GM12865 (cell line): Measurements from ENCODE around the gene EIF4G3.

Source experiments
- DNase-seq: peaks from one replicate; pipeline ENCODE4 v3.0.0; 2010; ENCODE audit warnings: low read depth
- H3K4me3 ChIP-seq: 2 replicates; pipeline ENCODE4 v1.5.1; 2011; ENCODE audit warnings: mild to moderate bottlenecking, low read depth, low read length, control low read depth
- TF ChIP-seq, protein P1 (sequence below): IDR thresholded peaks from 2 replicates; pipeline ENCODE4 v1.5.1; 2011; ENCODE audit warnings: low read length, control low read depth, low read depth, inconsistent platforms; ENCODE audit not compliant: insufficient read depth; ENCODE audit errors: missing control alignments

Gene EIF4G3

GRCh38 chr1:21003281-21004045, 173.2 kb downstream of the EIF4G3 start:
- TF ChIP-seq, protein P1, sequence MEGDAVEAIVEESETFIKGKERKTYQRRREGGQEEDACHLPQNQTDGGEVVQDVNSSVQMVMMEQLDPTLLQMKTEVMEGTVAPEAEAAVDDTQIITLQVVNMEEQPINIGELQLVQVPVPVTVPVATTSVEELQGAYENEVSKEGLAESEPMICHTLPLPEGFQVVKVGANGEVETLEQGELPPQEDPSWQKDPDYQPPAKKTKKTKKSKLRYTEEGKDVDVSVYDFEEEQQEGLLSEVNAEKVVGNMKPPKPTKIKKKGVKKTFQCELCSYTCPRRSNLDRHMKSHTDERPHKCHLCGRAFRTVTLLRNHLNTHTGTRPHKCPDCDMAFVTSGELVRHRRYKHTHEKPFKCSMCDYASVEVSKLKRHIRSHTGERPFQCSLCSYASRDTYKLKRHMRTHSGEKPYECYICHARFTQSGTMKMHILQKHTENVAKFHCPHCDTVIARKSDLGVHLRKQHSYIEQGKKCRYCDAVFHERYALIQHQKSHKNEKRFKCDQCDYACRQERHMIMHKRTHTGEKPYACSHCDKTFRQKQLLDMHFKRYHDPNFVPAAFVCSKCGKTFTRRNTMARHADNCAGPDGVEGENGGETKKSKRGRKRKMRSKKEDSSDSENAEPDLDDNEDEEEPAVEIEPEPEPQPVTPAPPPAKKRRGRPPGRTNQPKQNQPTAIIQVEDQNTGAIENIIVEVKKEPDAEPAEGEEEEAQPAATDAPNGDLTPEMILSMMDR: no peak
- DNase-seq: no peak
- no peak overlapping the region for H3K4me3 ChIP-seq

GRCh38 chr1:21001042-21001441, 175.7 kb downstream of the EIF4G3 start:
- no peak overlapping the region for H3K4me3 ChIP-seq
- DNase-seq: no peak
- TF ChIP-seq, protein P1: no peak

DNA sequence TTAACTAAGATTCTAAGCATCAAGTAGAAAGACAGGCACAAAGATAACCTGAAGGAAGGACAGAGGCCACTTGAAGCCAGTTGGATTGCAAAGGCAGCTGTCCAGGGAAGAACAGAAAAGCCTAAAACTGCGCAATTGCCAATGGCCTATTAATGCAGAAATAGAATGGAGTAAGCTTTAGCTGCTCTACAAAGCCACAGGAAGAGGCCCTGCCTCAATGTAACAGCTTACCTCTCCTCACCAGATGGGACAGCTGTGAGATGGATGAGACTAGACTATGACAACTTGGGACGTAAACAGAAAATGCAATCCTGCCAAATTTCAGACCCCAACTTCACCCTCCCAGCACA, 176.5 kb downstream of the EIF4G3 start:
- TF ChIP-seq, protein P1: no peak
- no peak overlapping the region for H3K4me3 ChIP-seq
- DNase-seq: no peak

GRCh38 chr1:20999525-21000244, 177.0 kb downstream of the EIF4G3 start:
- DNase-seq: no peak
- TF ChIP-seq, protein P1: no peak
- H3K4me3 ChIP-seq: no peak overlapping the region

DNA sequence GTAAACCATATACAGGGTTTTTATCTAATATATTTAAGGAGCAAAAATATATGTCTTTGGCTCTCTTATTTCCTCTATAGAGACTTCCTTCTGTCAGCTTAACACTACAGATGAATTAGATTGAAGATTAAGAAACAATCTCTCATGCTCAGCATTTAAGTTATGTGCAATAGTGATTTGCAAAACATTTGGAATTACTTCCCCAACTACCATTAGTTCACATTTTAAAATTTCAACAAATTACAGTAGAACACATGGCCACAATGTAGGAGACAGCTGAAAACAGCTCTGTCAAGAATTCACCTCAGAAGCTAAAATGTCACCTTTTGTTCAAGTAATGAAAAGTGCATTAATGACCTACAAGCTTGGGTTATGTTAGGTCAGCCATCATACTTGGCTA, 177.9 kb downstream of the EIF4G3 start:
- H3K4me3 ChIP-seq: no peak overlapping the region
- no peak for DNase-seq
- TF ChIP-seq, protein P1: no peak

DNA sequence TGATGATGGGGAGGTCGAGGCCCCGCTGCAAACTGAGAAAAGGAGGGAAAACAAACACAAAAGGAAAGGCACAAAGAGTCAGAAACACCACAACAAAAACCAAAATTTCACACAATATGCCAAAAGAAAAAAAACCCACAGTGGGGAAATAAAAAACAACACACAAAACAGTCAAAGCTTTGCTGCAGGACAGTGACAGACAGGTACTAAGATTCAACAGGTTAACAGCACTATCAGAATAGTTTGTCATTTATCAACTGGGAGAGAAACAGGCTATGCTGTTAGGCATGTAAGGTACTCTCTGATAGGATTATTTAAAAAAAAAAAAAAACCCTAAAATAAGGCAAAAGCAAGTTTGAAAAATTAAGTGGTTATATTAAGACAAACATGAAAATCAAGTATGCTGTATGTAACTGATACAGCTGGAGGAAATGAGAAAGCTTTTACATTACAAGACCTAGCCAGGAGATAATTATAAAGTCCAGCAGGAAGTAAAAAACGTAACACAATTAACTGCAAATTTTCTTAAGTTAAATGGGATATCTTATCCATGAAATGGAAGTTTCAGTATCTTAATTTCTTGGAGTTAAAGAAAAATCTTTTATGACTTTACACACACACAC, 179.0 kb downstream of the EIF4G3 start:
- DNase-seq: no peak
- H3K4me3 ChIP-seq: no peak overlapping the region
- TF ChIP-seq, protein P1: no peak
